ENCODE data around the gene DNM1. TPM values are rescaled to one million over a fixed set of nuclear protein-coding genes. Genes with fewer than 3 reads are reported as not detected.

The DNM1 gene
- total and polyA plus RNA-seq, 3 donors from 2014 or later, result 8.0 to 10.7 (median 9.8) TPM

- Histone ChIP-seq H3K9me3 (no peaks in the 10 kb centered on the region), H3K4me3 (no peak overlapping the region), H3K27ac (no peak overlapping the region), H3K36me3 (ENCODE audit: low read depth, missing control alignments) (no peaks in the 10 kb centered on the region), H3K4me1 (no peaks in the 10 kb centered on the region), H3K27me3 (no peaks in the 10 kb centered on the region)
- no peak for TF ChIP-seq POLR2A (IDR thresholded peaks at IDR 0.05)
- no peak for TF ChIP-seq CTCF (IDR thresholded peaks at IDR 0.05)
- DNase-seq, result no peak
- 87 to 91% methylated on average over 10 of the region's 10 CpGs for WGBS, 2 donors
- intact Hi-C loops (cut with DNase I; ENCODE audit: low total_unique reads), result no loop called here
Measured at GRCh38 chr9:128222026-128222425, 18.8 kb downstream of the DNM1 start.

GRCh38 chr9:128222880-128223670 lies 19.9 kb downstream of the DNM1 start:
- no peaks in the 10 kb centered on the region for H3K4me1 ChIP-seq

GRCh38 chr9:128224877-128225276 lies 21.7 kb downstream of the DNM1 start:
- 91 to 93% methylated on average over 7 of the region's 7 CpGs for WGBS, 2 donors
- DNase-seq, result no peak
- no peak overlapping the region for H3K4me3 ChIP-seq
- no peaks in the 10 kb centered on the region for H3K4me1 ChIP-seq
- H3K36me3 ChIP-seq (ENCODE audit: low read depth, missing control alignments), result no peaks in the 10 kb centered on the region
- TF ChIP-seq CTCF (IDR thresholded peaks at IDR 0.05) (no peak), POLR2A (IDR thresholded peaks at IDR 0.05) (no peak)
- no peak overlapping the region for H3K27ac ChIP-seq
- no peaks in the 10 kb centered on the region for H3K27me3 ChIP-seq
- H3K9me3 ChIP-seq, result no peaks in the 10 kb centered on the region
- intact Hi-C loops (cut with DNase I; ENCODE audit: low total_unique reads), result no loop called here

More at GRCh38 chr9:128222880-128223670, 19.9 kb downstream of the DNM1 start:
- Histone ChIP-seq H3K9me3 (no peaks in the 10 kb centered on the region), H3K27me3 (no peaks in the 10 kb centered on the region), H3K36me3 (ENCODE audit: low read depth, missing control alignments) (no peaks in the 10 kb centered on the region), H3K27ac (no peak overlapping the region), H3K4me3 (no peak overlapping the region)
- TF ChIP-seq POLR2A (IDR thresholded peaks at IDR 0.05) (no peak), CTCF (IDR thresholded peaks at IDR 0.05) (no peak)
- DNase-seq, result no peak
- intact Hi-C loops (cut with DNase I; ENCODE audit: low total_unique reads), result no loop called here
- WGBS, 2 donors, result 88 to 95% methylated on average over 7 to 13 of the region's 13 CpGs

GRCh38 chr9:128225770-128226411 lies 22.7 kb downstream of the DNM1 start:
- TF ChIP-seq CTCF (IDR thresholded peaks at IDR 0.05), result no peak
- no peak for TF ChIP-seq POLR2A (IDR thresholded peaks at IDR 0.05)
- no peak for DNase-seq
- no peaks in the 10 kb centered on the region for H3K9me3 ChIP-seq
- no peaks in the 10 kb centered on the region for H3K4me1 ChIP-seq
- WGBS, 2 donors, result 80 to 81% methylated on average over 15 to 19 of the region's 19 CpGs
- no peak overlapping the region for H3K4me3 ChIP-seq
- H3K27ac ChIP-seq, result no peak overlapping the region
- H3K36me3 ChIP-seq (ENCODE audit: low read depth, missing control alignments), result no peaks in the 10 kb centered on the region
- H3K27me3 ChIP-seq, result no peaks in the 10 kb centered on the region
- intact Hi-C loops (cut with DNase I; ENCODE audit: low total_unique reads), result no loop called here

Measured in testis (tissue), 3 donors.